GM12878 (cell line): ENCODE results near the gene PARP4. TPM values are rescaled to one million over a fixed set of nuclear protein-coding genes. Genes with fewer than 3 reads are reported as not detected.
"Not testable (repeated sequence)": the region's sequence is repeated elsewhere in the genome, so short reads cannot be mapped to it uniquely, and the experiment has no call there.

Experiments used
- ATAC-seq: fragments of 200-7000 bp; cut with Tn5 transposase; 3 replicates; pipeline ENCODE4 v1.9.1; 2020; ENCODE audit warnings: mild to moderate bottlenecking, moderate library complexity
- BruUV-seq: library from RNA; stranded (reverse); fragments of 400-500 nt; replicated peaks from 2 replicates; lab custom pipeline; 2021; lab: Mats Ljungman, UMichigan
- CTCF ChIA-PET: fragments of 300-600 bp; sonication (Branson Sonifier 250); formaldehyde crosslinking; extraction: SDS; loops from one replicate; lab custom pipeline; 2021; ENCODE audit warnings: inconsistent platforms; lab: Yijun Ruan, JAX
- POLR2A ChIA-PET: fragments of 350-600 bp; formaldehyde crosslinking; extraction: SDS; loops from one replicate; lab custom pipeline; 2021; ENCODE audit warnings: inconsistent platforms; lab: Charles Lee
- RAD21 ChIA-PET: fragments of 300-600 bp; sonication (Branson Sonifier 250); formaldehyde crosslinking; loops from one replicate; lab custom pipeline; 2023; ENCODE audit warnings: antibody characterized with exemption; ENCODE audit not compliant: unreplicated experiment; lab: Charles Lee
- SMC1A ChIA-PET: fragments of 300-600 bp; sonication (Branson Sonifier 250); formaldehyde crosslinking; loops from one replicate; lab custom pipeline; 2023; ENCODE audit not compliant: unreplicated experiment, uncharacterized antibody; lab: Charles Lee
- DNase-seq: peaks from one replicate; pipeline ENCODE4 v3.0.0-alpha.2; 2011; ENCODE audit warnings: low read depth, low spot score
- FAIRE-seq: peaks from 3 replicates; lab custom pipeline; 2011; peaks lifted over from hg19 to GRCh38; lab: Jason Lieb, UNC
- H2AFZ ChIP-seq: 2 replicates; pipeline ENCODE4 v1.6.0; 2011; ENCODE audit warnings: low read depth, low read length, control low read depth; ENCODE audit not compliant: control insufficient read depth
- H3K27ac ChIP-seq: 2 replicates; pipeline ENCODE4 v1.5.1; 2011; ENCODE audit warnings: control low read depth; ENCODE audit not compliant: control insufficient read depth, insufficient read depth
- H3K27me3 ChIP-seq, 2 experiments: replicated peaks in 1 of 2; 2 replicates each; pipeline versions ENCODE4 v1.6.0 to v1.6.1; 2011; ENCODE audit warnings: low read length in 1 of 2; ENCODE audit not compliant: control insufficient read depth in 2 of 2, insufficient read depth in 2 of 2
- H3K36me3 ChIP-seq, 2 experiments: 2 replicates each; pipeline ENCODE4 v1.5.1; 2011; ENCODE audit warnings: low read length in 1 of 2; ENCODE audit not compliant: control insufficient read depth in 2 of 2, insufficient read depth in 2 of 2
- H3K4me1 ChIP-seq: 2 replicates; pipeline ENCODE4 v1.6.1; 2011; ENCODE audit warnings: mild to moderate bottlenecking, low read length, moderate library complexity, mixed read lengths; ENCODE audit not compliant: control insufficient read depth, insufficient read depth
- H3K4me2 ChIP-seq: 2 replicates; pipeline ENCODE4 v1.6.0; 2011; ENCODE audit warnings: control low read depth; ENCODE audit not compliant: control insufficient read depth, insufficient read depth
- H3K4me3 ChIP-seq: fragments of 200-600 bp; sonication (generic); 2 replicates; pipeline ENCODE4 v1.5.1; 2016
- H3K79me2 ChIP-seq: 2 replicates; pipeline ENCODE4 v1.6.0; 2011; ENCODE audit warnings: low read length; ENCODE audit not compliant: control insufficient read depth, insufficient read depth
- H3K9ac ChIP-seq: 2 replicates; pipeline ENCODE4 v1.8.0; 2011; ENCODE audit warnings: low read length, control low read depth, mixed read lengths; ENCODE audit not compliant: control insufficient read depth, insufficient read depth
- H3K9me3 ChIP-seq: replicated peaks from 3 replicates; pipeline ENCODE4 v1.5.1; 2011; ENCODE audit warnings: mild to moderate bottlenecking, low read length; ENCODE audit not compliant: control insufficient read depth, insufficient read depth
- H4K20me1 ChIP-seq: 2 replicates; pipeline ENCODE4 v1.6.0; 2011; ENCODE audit not compliant: control insufficient read depth, insufficient read depth
- RUNX3 ChIP-seq: IDR thresholded peaks from 2 replicates; pipeline ENCODE4 v1.6.1; 2012; ENCODE audit warnings: low read length, inconsistent platforms
- WGBS: methylation state at CpG from one replicate; pipeline ENCODE4 v1.1.6; 2016; ENCODE audit warnings: low lambda C conversion rate; ENCODE audit not compliant: insufficient replicate concordance, insufficient coverage; ENCODE audit errors: missing lambda C conversion rate; 5-methylcytosine and 5-hydroxymethylcytosine counted together
- in situ Hi-C: fragments of 300-500 bp; cut with MboI; formaldehyde crosslinking; loops from 9 replicates; pipeline ENCODE4 v1.14.3; 2018; ENCODE audit warnings: mixed read lengths
- intact Hi-C: fragments of 100-400 bp; cut with micrococcal nuclease; formaldehyde crosslinking; loops from one replicate; pipeline ENCODE4 v1.14.2; 2022; ENCODE audit not compliant: unreplicated experiment
- polyA plus RNA-seq, 11 experiments: library from polyadenylated mRNA; depleted of rRNA in 4 of 11; unstranded in 6 of 11; stranded (reverse) in 5 of 11; fragments of >200 nt; fragmentation: Nextera tagmentation in 4 of 11; fragmentation: Illumina TruSeq in 1 of 11; extraction: Ambion mirVana in 4 of 11; extraction: Trizol in 1 of 11; gene quantifications; 1 replicate in 1 of 11; 2 replicates in 10 of 11; pipeline versions ENCODE4 v1.2.1 to v1.2.3, GENCODE V29; 2011 to 2016; ENCODE audit warnings: inconsistent platforms in 2 of 11, missing spikeins in 2 of 11, low read depth in 1 of 11
- total RNA-seq, 4 experiments: library from RNA; depleted of rRNA in 3 of 4; stranded (reverse); fragments of >200 nt in 3 of 4; fragmentation: Illumina TruSeq in 1 of 4; extraction: Trizol in 1 of 4; gene quantifications; 2 replicates each; pipeline versions ENCODE4 v1.2.1 to v1.2.3, GENCODE V29; 2013 to 2021

PARP4 gene
- total and polyA plus RNA-seq, 10 of the 15 experiments (the other 5 are each of a cell fraction or from before 2014, with no cell fraction given) = 12.8 to 52.6 (median 46.1) TPM

DNA sequence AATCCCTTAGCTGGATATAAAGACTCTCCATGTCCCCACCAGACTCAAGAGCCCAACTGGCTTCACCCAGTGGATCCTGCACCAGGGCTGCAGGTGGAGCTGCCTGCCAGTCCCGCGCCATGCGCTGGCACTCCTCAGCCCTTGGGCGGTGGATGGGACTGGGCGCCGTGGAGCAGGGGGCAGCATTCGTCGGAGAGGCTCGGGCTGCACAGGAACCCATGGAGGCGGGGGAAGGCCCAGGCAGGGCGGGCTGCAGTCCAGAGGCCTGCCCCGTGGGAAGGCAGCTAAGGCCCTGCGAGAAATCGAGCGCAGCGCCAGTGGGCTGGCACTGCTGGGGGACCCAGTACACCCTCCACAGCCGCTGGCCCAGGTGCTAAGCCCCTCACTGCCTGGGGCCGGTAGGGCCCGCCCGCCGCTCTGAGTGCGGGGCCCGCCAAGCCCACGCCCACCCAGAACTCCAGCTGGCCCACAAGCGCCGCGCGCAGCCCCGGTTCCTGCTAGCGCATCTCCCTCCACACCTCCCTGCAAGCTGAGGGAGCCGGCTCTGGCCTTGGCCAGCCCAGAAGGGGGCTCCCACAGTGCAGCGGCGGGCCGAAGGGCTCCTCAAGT, 48.1 kb upstream of the PARP4 start:
- DNase-seq, in situ Hi-C loops, H2AFZ ChIP-seq, FAIRE-seq, H3K4me1 ChIP-seq, H3K9ac ChIP-seq, H3K27me3 ChIP-seq, H3K79me2 ChIP-seq, BruUV-seq, ATAC-seq, H3K9me3 ChIP-seq, H3K36me3 ChIP-seq, RAD21 ChIA-PET, intact Hi-C loops, H3K4me3 ChIP-seq, H3K4me2 ChIP-seq, H4K20me1 ChIP-seq, H3K27ac ChIP-seq: not testable (repeated sequence)
- SMC1A ChIA-PET = interaction anchor here (1.0 kb wide), 1 partner anchor 422 kb away, joined by 3 read pairs; no protein-coding TSS in a partner anchor
- CTCF ChIA-PET = interaction anchor here (1.0 kb wide), 1 partner anchor 341 kb away, joined by 3 read pairs; no protein-coding TSS in a partner anchor
- WGBS = 83% methylated on average over 29 of the region's 34 CpGs
- POLR2A ChIA-PET = interaction anchor here (0.6 kb wide), 1 partner anchor 413 kb away, joined by 3 read pairs; no protein-coding TSS in a partner anchor

DNA sequence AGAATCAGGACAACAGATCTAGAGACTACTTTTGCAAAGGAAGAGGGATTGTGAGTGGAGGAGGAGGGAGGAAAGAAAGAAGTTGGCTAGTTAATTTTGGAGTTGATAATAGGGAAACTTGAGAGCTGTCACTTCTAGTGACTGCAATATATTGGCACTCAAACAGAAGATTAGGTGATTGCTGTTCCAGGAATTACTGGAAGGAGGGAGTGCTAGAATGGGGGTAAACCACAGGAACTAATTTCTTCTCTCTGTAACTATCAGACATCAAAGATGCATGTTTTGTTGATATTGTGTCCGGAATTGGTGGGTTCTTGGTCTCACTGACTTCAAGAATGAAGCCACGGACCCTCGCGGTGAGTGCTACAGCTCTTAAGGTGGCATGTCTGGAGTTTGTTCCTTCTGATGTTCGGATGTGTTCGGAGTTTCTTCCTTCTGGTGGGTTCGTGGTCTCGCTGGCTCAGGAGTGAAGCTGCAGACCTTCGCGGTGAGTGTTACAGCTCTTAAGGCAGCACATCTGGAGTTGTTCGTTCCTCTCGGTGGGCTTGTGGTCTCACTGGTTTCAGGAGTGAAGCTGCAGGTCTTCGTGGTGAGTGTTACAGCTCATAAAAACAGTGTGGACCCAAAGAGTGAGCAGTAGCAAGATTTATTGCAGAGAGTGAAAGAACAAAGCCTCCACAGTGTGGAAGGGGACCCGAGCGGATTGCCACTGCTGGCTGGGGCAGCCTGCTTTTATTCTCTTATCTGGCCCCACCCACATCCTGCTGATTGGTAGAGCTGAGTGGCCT, 47.0 kb upstream of the PARP4 start:
- H3K4me1 ChIP-seq, H4K20me1 ChIP-seq, SMC1A ChIA-PET, H3K9me3 ChIP-seq, BruUV-seq, H3K4me3 ChIP-seq, H3K27me3 ChIP-seq, ATAC-seq, RAD21 ChIA-PET, H3K27ac ChIP-seq, DNase-seq, H3K36me3 ChIP-seq, H3K9ac ChIP-seq, H3K79me2 ChIP-seq, FAIRE-seq, in situ Hi-C loops, intact Hi-C loops: not testable (repeated sequence)
- 23% methylated on average over 11 of the region's 15 CpGs for WGBS
- Histone ChIP-seq H3K4me2 (peak overlapping the region; percentile 17; the same call in 1 of the 2 replicates), H2AFZ (peak overlapping the region; percentile 29; the same call in 1 of the 2 replicates)
- POLR2A ChIA-PET = interaction anchor here (0.6 kb wide), 1 partner anchor 414 kb away, joined by 3 read pairs; no protein-coding TSS in a partner anchor
- TF ChIP-seq RUNX3 = 0 out of 2 replicates have a peak, but pooled peaks have one; percentile 12
- CTCF ChIA-PET = interaction anchor here (1.1 kb wide), 1 partner anchor 335 kb away, joined by 3 read pairs; no protein-coding TSS in a partner anchor
